ENCODE measurements around the gene GDPGP1.
A peak's percentile ranks its signal among the peaks of the same experiment; 100 is the strongest.

GDPGP1 gene

DNA sequence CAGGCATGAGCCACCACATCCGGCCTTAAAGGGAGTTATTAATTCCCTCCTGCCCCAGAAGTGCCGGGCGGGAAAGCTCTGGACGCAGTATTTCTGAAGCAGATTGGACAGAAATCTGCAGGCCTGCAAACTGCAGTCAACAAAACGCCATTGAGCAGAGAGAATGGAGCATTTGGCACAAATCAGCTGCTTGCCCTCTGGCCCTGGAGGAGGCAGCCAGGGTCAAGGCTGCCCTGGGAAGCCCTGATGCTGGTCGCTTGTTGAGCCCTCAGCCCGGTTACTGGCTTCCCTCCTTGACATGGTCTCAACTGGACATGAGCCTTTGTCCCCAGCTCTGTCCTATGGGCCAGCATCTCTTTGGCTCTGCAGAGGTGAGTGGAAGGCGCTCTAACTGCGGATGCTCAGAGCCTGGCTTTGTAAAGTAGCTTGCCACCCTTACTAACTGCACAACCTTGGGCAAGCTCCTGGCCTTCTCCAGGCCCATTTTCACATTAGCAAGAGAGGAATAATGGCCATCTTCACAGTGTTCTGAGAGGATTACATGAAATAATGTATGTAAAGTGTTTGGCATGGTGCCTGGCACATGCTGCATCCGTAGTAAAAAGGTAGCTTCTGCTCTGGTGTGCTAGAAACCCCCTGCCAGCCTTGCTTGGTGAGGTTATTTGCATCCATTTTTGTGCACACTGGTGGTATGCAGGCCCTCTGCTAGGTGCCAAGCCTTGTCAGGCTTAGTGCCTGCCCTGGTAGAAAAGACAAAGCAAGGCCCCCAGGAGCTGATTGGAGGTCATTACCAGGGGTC lies 28.8 kb upstream of the GDPGP1 start:
- DNase-seq, result no peak

DNA sequence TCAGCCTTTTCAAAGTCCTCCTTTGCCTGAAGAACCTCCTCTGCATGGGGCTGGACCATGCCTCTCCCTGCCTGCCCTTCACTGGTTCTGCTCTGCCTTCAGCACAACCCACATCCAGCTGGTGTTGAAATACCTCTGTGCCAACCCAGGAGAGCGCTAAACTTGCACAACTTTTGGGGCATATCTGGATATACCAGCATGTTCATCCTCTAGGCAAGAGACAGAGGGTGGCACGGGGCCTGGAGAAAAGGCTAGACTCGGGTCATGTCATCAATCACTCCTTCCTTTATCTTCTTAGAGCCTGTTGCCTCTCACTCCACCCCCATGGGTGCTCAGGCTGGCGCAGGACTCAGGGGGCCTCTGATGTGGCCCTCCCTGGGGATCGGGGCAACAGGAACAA lies 28.1 kb upstream of the GDPGP1 start:
- DNase-seq, result no peak

DNA sequence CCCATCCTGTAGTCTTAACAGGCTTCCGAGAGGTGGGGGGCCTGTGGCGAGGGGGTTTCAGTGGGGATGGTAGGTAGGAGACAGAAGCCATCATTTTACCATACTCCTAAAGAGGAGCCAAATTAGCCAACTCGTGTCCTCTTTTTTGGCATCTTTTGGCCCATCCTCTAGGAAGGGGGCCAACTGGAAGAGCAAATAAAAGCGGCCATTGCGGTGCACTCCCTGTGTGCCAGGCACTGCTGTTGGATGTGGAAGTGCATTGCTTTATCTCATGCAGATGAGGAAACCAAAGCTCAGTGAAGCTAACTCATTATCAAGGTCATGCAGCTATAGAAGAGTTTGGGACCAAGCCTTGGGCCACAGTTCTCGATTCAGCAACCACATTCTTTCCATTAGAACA lies 26.8 kb upstream of the GDPGP1 start:
- no peak for DNase-seq

DNA sequence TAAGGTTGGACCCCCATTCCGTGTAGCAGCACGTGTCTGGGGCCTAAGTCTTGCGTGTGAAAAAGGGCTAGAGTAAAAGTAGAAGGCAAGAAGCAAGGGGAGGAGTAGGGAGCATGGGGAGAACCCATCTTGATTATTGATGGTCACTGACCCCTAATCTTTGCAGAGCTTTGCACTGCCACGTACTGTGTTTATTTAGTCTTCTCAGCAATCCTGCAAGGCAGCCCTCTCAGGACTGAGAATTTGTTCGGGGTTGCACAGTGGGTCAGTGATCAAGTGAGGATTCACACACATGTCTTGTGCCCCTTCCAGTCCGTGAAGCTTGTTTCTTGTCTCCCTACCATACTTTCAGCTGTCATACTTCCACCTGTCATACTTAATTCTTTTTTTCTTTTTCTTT lies 25.7 kb upstream of the GDPGP1 start:
- no peak for DNase-seq

DNA sequence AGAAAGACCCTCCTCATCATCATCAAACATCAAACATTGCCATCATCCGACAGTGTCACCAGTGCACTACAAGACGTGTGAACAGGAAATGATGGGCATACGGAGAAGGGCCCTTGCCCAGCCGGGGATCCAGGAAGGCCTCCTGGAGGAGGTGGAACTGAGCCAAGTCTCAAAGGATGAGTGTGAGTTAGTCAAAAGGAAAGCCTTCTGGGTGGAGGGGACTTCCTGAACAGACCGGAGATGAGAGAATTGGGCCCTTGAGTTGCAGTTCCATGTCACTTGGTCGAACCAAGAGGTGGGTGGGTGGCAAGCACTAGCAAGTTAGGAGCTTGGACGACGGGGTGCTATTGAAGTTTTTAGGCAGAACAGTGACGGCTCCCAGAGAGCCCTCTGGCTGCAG lies 24.4 kb upstream of the GDPGP1 start:
- no peak for DNase-seq

GRCh38 chr15:90210593-90210992 lies 23.4 kb upstream of the GDPGP1 start:
- no peak for DNase-seq

DNA sequence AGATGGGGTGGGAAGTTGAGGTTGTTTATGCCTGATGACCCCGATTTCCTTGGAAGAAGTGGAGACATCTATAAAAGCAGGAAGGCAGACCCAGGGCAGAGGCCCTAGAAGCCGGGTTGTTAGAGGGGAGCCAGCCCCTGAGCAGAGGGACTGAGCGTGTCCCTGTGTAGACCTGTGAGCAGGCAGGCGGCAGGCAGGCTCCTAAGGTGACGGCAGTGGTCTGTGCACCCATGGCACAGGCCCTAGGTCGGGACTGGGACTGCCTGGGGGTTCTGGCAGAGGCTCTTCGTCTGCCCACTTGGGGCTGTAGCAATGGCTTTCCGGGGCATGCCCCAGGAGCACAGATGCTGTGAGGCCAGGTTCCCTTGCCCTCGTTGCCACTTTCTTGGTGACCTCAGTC lies 23.0 kb upstream of the GDPGP1 start:
- DNase-seq, result no peak

DNA sequence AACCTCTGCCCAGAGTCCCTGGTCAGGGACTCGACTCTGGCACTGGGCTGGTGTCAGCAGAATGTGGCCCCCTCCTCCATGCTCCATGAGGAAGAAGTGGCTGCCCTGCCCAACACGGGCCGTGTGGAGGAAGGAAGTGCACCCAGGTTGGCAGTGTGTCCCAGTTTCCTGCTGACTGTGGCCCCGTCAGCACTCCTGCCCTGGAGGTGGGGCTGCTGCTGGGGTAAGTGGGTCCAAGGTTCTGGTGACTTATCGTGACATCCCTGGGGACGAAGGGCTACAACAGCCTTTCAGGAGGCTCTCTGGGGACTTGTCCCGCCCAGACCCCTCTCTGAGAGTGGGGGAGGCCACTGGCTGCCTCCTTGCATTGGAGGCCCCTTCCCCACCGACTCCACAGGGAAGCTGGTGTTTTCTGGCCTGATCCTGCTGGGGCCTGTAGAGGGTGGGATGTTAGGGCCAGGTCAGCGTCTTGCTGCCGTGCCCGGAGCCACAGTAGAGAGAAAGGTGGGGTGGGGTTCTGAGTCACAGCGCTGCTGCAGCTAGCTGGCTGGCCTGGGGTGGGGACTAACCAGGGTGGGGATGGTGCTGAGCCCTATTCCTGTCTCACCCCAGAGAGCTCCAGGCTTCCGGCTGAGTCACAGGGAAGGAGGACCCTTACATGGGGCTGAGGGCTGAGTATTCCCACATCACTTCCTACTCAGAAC lies 22.4 kb upstream of the GDPGP1 start:
- peak; percentile 47 for DNase-seq

GRCh38 chr15:90212221-90213098 lies 21.5 kb upstream of the GDPGP1 start:
- DNase-seq, result no peak

DNA sequence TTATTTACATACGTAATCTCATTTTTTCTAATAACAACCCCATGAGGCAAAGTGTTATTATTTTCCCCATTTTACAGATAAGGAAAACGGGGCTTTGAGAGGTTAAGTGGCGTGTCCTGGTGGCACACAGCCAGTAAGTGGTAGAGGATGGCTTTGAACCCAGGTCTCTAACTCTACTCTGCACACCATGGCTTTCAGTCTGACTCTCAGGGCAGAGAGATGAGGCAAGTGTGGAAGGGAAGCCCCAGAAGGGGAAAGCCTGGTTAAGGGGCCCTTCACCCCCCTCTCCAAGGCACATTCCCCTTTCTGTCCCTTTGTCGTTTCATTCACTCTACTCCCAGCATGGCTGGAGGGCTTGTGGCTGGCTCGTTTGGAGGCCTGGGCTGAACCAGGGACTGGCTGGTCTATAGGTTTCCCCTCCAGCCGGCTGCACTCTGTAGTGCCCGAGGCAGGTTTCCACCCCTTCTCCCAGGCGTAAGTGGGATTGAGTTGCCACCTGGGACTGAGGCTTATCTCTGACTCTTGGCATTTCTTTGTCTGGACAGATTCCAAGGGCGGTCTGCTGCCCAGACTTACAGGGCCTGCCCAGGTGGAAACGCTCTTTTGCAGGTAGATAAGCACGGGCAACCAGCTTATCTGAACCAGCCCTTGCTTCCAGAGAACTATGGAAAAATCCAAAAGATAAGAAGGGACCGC lies 20.7 kb upstream of the GDPGP1 start:
- no peak for DNase-seq

DNA sequence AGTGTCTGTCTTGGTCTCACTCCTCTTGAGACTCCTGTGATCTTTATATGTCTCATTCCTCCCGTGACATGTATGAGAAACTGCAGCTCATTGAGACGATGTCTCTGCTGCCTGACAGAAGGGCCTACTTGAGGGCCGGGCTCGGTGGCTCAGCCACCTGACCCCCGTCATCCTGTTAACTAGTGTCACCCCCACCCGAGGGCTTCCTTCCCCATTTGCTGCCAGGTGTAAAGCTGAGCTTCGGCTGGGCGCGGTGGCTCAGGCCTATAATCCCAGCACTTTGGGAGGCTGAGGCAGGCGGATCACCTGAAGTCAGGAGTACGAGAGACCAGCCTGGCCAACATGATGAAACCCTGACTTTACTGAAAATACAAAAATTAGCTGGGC lies 20.2 kb upstream of the GDPGP1 start:
- DNase-seq, result no peak

- DNase-seq, result no peak
Measured at GRCh38 chr15:90214553-90215196, 19.3 kb upstream of the GDPGP1 start.

DNA sequence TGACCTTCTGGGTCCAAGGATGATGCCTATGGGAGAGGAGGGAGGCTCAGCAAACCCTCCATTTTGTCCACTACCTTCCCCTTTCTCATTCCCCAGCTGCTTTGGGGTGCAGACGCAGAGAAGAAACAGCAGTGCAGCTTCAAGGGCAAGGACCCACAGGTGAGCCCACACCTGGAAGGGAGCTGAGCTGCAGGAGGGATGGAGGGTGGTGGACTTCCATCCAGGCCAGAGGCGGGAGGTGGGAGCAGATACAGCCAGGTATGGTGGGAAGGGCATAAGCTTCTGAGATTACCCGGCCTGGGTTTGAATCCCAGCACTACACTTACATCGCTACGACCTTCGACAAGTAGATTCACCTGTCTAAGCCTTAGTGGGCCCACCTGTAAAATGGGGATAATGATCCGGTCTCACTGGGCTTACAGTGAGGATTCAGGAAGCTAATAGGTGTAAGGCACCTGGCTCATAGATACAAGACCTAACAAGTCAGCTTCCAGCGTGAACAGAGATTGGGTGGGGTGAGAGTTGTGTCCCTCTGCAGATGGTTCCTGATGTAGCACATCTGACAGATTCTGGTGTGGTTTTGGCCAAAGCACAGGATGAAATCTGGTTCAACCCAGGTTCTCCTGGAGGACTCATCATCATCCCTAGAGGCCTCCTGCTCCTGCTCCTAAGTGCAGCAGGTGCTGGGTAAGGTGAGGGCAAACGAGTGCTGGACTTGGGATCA lies 16.2 kb upstream of the GDPGP1 start:
- DNase-seq, result no peak

DNA sequence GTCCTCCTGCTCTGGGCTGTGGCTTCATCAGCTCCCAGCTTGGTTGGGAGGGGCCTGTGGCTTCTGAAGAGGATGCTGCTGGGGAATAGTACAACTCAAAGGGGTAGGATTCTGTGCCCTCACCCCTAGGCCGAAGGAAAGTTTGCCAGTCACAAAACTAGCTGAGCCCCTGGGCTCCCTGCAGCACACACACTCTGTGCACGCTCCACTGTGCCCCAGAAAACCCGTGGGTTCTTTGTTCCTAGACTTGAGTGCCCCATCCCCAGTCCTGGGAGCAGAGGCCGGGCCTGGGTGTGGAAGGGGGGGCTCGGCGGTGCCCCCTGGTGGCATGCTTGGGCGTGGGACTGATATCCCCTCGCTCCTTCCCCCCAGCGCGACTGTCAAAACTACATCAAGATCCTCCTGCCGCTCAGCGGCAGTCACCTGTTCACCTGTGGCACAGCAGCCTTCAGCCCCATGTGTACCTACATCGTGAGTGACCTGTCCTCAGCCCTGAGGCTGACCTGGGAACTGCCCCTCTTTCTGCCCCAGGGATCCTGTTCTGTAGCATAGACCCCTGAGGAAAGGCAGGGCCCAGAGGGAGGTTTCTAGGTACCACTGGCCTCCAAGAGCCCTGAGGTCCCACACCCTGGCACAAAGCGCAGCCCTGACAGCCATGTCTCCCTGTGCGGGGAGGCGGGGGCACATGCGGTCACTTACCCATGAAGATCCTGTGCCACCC lies 14.4 kb upstream of the GDPGP1 start:
- peak; percentile 16 for DNase-seq

- DNase-seq, result peak; percentile 43
Measured at GRCh38 chr15:90221246-90221900, 12.6 kb upstream of the GDPGP1 start.

DNA sequence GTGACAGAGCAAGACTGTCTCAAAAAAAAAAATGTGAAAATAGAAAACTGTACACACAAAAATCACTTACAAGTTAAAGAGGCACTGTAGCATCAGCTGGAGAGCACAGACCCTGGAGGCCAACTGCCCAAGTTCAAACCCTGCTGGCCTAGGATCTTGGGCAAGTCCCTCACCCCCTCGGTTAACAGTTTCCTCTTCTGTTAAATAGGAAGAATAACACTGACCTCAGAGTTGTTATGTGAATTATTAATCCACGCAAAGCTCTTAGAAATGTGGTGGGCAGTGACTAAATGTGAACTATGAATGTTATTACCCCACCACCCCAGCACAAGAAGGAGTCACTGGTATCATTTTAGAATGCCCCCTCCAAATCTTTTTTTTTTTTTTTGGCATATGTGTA lies 11.5 kb upstream of the GDPGP1 start:
- no peak for DNase-seq

- no peak for DNase-seq
Measured at GRCh38 chr15:90223441-90224165, 10.4 kb upstream of the GDPGP1 start.

DNA sequence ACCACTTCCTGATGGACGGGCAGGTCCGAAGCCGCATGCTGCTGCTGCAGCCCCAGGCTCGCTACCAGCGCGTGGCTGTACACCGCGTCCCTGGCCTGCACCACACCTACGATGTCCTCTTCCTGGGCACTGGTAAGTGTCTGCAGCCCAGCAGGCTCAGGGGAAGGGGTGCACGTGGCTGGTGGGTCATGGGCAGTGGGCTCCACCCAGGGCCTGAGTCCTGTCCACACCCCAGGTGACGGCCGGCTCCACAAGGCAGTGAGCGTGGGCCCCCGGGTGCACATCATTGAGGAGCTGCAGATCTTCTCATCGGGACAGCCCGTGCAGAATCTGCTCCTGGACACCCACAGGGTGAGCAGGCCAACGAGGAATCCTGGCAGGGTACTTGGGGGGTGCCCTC lies 9.0 kb upstream of the GDPGP1 start:
- no peak for DNase-seq

DNA sequence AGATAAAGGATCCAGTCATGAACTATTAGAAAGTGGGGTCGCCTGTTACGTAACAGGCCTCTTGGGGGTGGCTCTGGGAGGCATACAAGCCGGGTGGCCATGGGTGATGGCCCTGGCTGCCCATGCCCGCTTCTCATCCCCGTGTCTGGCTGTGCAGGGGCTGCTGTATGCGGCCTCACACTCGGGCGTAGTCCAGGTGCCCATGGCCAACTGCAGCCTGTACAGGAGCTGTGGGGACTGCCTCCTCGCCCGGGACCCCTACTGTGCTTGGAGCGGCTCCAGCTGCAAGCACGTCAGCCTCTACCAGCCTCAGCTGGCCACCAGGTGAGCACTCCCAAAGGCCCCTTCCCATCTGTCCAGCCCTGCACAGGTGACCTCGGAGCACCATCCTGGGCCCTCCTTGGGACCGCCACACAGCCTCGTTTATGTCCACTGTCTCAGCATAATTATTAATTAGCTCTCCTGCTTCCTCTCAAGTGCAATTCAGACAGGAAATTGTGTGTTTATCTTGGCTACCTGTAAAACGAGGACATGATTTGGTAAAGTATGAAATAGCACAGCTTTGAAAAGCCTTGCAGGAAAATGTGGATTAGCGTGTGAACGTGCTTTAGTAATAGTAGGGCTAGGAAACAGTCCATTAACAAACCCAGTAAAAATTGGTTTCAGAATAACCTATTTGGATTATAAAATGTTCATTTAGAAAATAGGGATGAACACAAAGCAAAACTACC lies 8.3 kb upstream of the GDPGP1 start:
- no peak for DNase-seq

All from T1000 (cell line).